Trophoblast cell (in vitro differentiated cells and primary cell): ENCODE data around the gene PBX1.

ENCODE experiments used
- DNase-seq, 2 donors: peaks; one replicate each; pipeline ENCODE4 v3.0.0-alpha.2; 2016
- H2AFZ ChIP-seq: 2 replicates; pipeline ENCODE4 v1.6.1; 2013; ENCODE audit warnings: low read length, moderate library complexity, mild to moderate bottlenecking; ENCODE audit not compliant: insufficient read depth, poor library complexity
- H2AK5ac ChIP-seq: 2 replicates; pipeline ENCODE4 v1.6.1; 2013; ENCODE audit warnings: mild to moderate bottlenecking, low read length
- H2BK120ac ChIP-seq: 2 replicates; pipeline ENCODE4 v1.6.1; 2013; ENCODE audit warnings: low read length, mild to moderate bottlenecking, moderate library complexity; ENCODE audit not compliant: insufficient read depth, poor library complexity
- H2BK12ac ChIP-seq: 2 replicates; pipeline ENCODE4 v1.6.1; 2013; ENCODE audit warnings: mild to moderate bottlenecking, low read length, moderate library complexity
- H2BK5ac ChIP-seq: 2 replicates; pipeline ENCODE4 v1.6.1; 2013; ENCODE audit warnings: low read length, low read depth, moderate library complexity, mild to moderate bottlenecking; ENCODE audit not compliant: poor library complexity
- H3K14ac ChIP-seq: 2 replicates; pipeline ENCODE4 v1.6.1; 2013; ENCODE audit warnings: mild to moderate bottlenecking, low read length
- H3K18ac ChIP-seq: 2 replicates; pipeline ENCODE4 v1.6.1; 2013; ENCODE audit warnings: mild to moderate bottlenecking, low read length
- H3K23ac ChIP-seq: 2 replicates; pipeline ENCODE4 v1.6.1; 2013; ENCODE audit warnings: low read length
- H3K27ac ChIP-seq: 2 replicates; pipeline ENCODE4 v1.5.1; 2013; ENCODE audit warnings: low read depth, mild to moderate bottlenecking, inconsistent platforms, low read length, moderate library complexity
- H3K27me3 ChIP-seq: 2 replicates; pipeline ENCODE4 v1.6.1; 2013; ENCODE audit warnings: inconsistent platforms, mild to moderate bottlenecking, low read length, moderate library complexity; ENCODE audit not compliant: insufficient read depth
- H3K36me3 ChIP-seq, 2 experiments: 1 replicate in 1 of 2; 2 replicates in 1 of 2; pipeline ENCODE4 v1.6.1; 2013; ENCODE audit warnings: low read length in 2 of 2, mild to moderate bottlenecking in 2 of 2, moderate library complexity in 1 of 2; ENCODE audit not compliant: insufficient read depth in 2 of 2, control insufficient read depth in 1 of 2
- H3K4ac ChIP-seq: 2 replicates; pipeline ENCODE4 v1.6.1; 2013; ENCODE audit warnings: low read depth, mild to moderate bottlenecking, low read length, moderate library complexity
- H3K4me1 ChIP-seq, 2 experiments: 1 replicate in 1 of 2; 2 replicates in 1 of 2; pipeline ENCODE4 v1.6.1; 2013; ENCODE audit warnings: low read length in 2 of 2, mild to moderate bottlenecking in 2 of 2, moderate library complexity in 1 of 2; ENCODE audit not compliant: insufficient read depth in 2 of 2, control insufficient read depth in 1 of 2
- H3K4me2 ChIP-seq: 2 replicates; pipeline ENCODE4 v1.6.1; 2013; ENCODE audit warnings: inconsistent platforms, mild to moderate bottlenecking, low read length, moderate library complexity
- H3K4me3 ChIP-seq: 2 replicates; pipeline ENCODE4 v1.5.1; 2013; ENCODE audit warnings: mild to moderate bottlenecking, low read depth, low read length, inconsistent platforms
- H3K79me1 ChIP-seq: one replicate; pipeline ENCODE4 v1.6.1; 2013; ENCODE audit warnings: low read length
- H3K79me2 ChIP-seq: 2 replicates; pipeline ENCODE4 v1.6.1; 2013; ENCODE audit warnings: low read length, mild to moderate bottlenecking; ENCODE audit not compliant: control insufficient read depth, insufficient read depth, poor library complexity
- H3K9ac ChIP-seq: 2 replicates; pipeline ENCODE4 v1.6.1; 2013; ENCODE audit warnings: mild to moderate bottlenecking, low read length
- H3K9me3 ChIP-seq: 2 replicates; pipeline ENCODE4 v1.6.1; 2013; ENCODE audit warnings: low read depth, mild to moderate bottlenecking, control low read depth, inconsistent platforms, low read length; ENCODE audit not compliant: insufficient read depth
- H4K12ac ChIP-seq: 2 replicates; pipeline ENCODE4 v1.6.1; 2013; ENCODE audit warnings: low read depth, mild to moderate bottlenecking, low read length, moderate library complexity
- H4K8ac ChIP-seq: 2 replicates; pipeline ENCODE4 v1.6.1; 2013; ENCODE audit warnings: low read depth, mild to moderate bottlenecking, low read length, moderate library complexity
- H4K91ac ChIP-seq: one replicate; pipeline ENCODE4 v1.6.1; 2013; ENCODE audit warnings: low read depth, mild to moderate bottlenecking, low read length, moderate library complexity
- WGBS: extraction: QIAGEN DNeasy Blood & Tissue Kit; methylation state at CpG from one replicate; pipeline ENCODE4 v1.1.7; 2013; ENCODE audit warnings: missing lambda C conversion rate; ENCODE audit not compliant: insufficient read length, insufficient coverage; ENCODE audit errors: extremely low coverage; 5-methylcytosine and 5-hydroxymethylcytosine counted together

The PBX1 gene

GRCh38 chr1:164590592-164590991 is 31.6 kb downstream of the PBX1 start:
- Histone ChIP-seq H4K12ac (no peak overlapping the region), H3K9ac (no peak overlapping the region), H2AK5ac (no peak overlapping the region), H3K79me2 (peaks cover 9% of the 10 kb centered on the region), H3K14ac (peak overlapping the region; percentile 4), H2BK120ac (peak overlapping the region; percentile 44), H3K79me1 (peaks cover 23% of the 10 kb centered on the region), H3K4me2 (no peak overlapping the region), H2AFZ (no peak overlapping the region), H3K9me3 (no peaks in the 10 kb centered on the region), H2BK5ac (peak overlapping the region; percentile 34), H3K23ac (no peak overlapping the region), H4K91ac (peak overlapping the region; percentile 28), H3K4ac (peak overlapping the region; percentile 49), H3K4me1 (peaks cover 19 to 27% of the 10 kb centered on the region in 2 experiments), H3K18ac (no peak overlapping the region), H3K36me3 (peaks cover 5 to 10% of the 10 kb centered on the region in 2 experiments), H3K27ac (peak overlapping the region; percentile 90), H3K27me3 (no peaks in the 10 kb centered on the region), H4K8ac (no peak overlapping the region), H2BK12ac (no peak overlapping the region), H3K4me3 (no peak overlapping the region)
- DNase-seq = no peak
- no CpG with 5 or more reads among the region's 5 CpGs for WGBS

DNA sequence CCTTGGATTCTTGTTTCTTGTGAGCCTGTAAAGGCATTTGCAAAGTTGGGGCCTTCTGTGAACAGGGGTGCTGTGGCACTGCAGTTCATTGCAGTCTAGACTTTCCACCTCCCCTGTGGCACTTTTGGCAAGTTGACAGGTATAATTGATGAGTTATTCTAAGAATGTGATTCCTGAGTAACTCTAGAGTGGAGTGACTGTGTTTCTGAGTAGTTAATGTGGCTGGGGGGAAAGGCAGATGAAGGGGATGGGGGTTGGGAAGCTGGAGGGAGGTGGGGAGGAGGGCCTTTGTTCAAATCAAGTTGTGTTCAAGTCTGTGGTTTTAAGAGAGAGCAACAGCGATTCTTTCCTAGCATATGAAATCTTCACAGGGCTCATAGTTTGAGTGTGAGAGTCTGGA is 32.9 kb downstream of the PBX1 start:
- WGBS = no CpG with 5 or more reads among the region's 1 CpG
- H3K79me2 ChIP-seq = peaks cover 9% of the 10 kb centered on the region
- H4K8ac ChIP-seq = no peak overlapping the region
- H4K12ac ChIP-seq = no peak overlapping the region
- H3K4me1 ChIP-seq = peaks cover 19 to 22% of the 10 kb centered on the region in 2 experiments
- no peak overlapping the region for H2AK5ac ChIP-seq
- H2BK120ac ChIP-seq = no peak overlapping the region
- H2AFZ ChIP-seq = no peak overlapping the region
- peaks cover 23% of the 10 kb centered on the region for H3K79me1 ChIP-seq
- H3K4me2 ChIP-seq = peak overlapping the region; percentile 19
- no peak for DNase-seq
- H3K23ac ChIP-seq = no peak overlapping the region
- no peak overlapping the region for H3K18ac ChIP-seq
- no peak overlapping the region for H3K14ac ChIP-seq
- H3K9ac ChIP-seq = no peak overlapping the region
- no peak overlapping the region for H4K91ac ChIP-seq
- H3K9me3 ChIP-seq = no peaks in the 10 kb centered on the region
- peak overlapping the region; percentile 96 for H3K27ac ChIP-seq
- no peak overlapping the region for H2BK12ac ChIP-seq
- no peak overlapping the region for H3K4ac ChIP-seq
- no peaks in the 10 kb centered on the region for H3K27me3 ChIP-seq
- H3K36me3 ChIP-seq = peaks cover 5 to 8% of the 10 kb centered on the region in 2 experiments
- no peak overlapping the region for H2BK5ac ChIP-seq
- no peak overlapping the region for H3K4me3 ChIP-seq

- Histone ChIP-seq H2BK120ac (peak overlapping the region; percentile 98), H3K18ac (peak overlapping the region; percentile 96), H4K8ac (peak overlapping the region; percentile 75), H3K14ac (peak overlapping the region; percentile 91), H2AFZ (peak overlapping the region; percentile 69), H3K9ac (no peak overlapping the region), H3K79me2 (peaks cover 9% of the 10 kb centered on the region), H3K23ac (no peak overlapping the region), H3K4me2 (no peak overlapping the region), H3K79me1 (peaks cover 23% of the 10 kb centered on the region), H2BK5ac (peak overlapping the region; percentile 88), H3K4me3 (no peak overlapping the region), H2BK12ac (peak overlapping the region; percentile 86), H4K91ac (peak overlapping the region; percentile 99), H3K36me3 (peaks cover 4 to 6% of the 10 kb centered on the region in 2 experiments), H3K9me3 (no peaks in the 10 kb centered on the region), H3K4ac (peak overlapping the region; percentile 71), H4K12ac (peak overlapping the region; percentile 39), H3K27ac (peak overlapping the region; percentile 88), H3K4me1 (peaks cover 17 to 21% of the 10 kb centered on the region in 2 experiments), H3K27me3 (no peaks in the 10 kb centered on the region), H2AK5ac (peak overlapping the region; percentile 99)
- no CpG with 5 or more reads among the region's 5 CpGs for WGBS
- no peak for DNase-seq
Observed at GRCh38 chr1:164592634-164593033, 33.6 kb downstream of the PBX1 start.

DNA sequence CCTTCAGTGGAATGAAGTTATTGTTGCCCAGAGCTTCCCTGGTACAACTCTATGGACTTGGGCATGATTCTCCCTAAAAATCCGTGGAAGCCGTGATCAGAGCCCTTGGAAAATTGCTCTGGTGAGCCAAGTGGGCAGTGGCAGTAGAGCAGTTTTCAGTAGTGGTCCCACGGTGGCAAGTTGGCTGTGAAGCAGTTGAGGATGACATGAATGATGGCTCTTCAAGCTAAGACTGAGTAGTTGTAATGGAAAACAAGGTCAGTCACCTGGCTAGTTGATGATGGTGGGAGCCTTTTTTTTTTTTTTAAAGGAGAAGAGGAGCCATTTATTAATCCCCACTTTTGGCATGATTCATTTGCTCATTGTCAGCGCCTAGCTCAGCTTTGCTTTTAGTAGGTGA is 36.2 kb downstream of the PBX1 start:
- no peak overlapping the region for H3K4me3 ChIP-seq
- WGBS = no CpG with 5 or more reads among the region's 4 CpGs

More for the DNA sequence above, 36.2 kb downstream of the PBX1 start:
- no peak overlapping the region for H4K8ac ChIP-seq
- H4K91ac ChIP-seq = no peak overlapping the region
- H2BK5ac ChIP-seq = no peak overlapping the region
- H2BK12ac ChIP-seq = no peak overlapping the region
- H3K27ac ChIP-seq = no peak overlapping the region
- no peak overlapping the region for H3K18ac ChIP-seq
- no peak overlapping the region for H4K12ac ChIP-seq
- H3K79me2 ChIP-seq = peaks cover 9% of the 10 kb centered on the region
- H3K4ac ChIP-seq = peak overlapping the region; percentile 42
- H2AK5ac ChIP-seq = no peak overlapping the region
- no peak overlapping the region for H2AFZ ChIP-seq
- no peaks in the 10 kb centered on the region for H3K9me3 ChIP-seq
- peaks cover 11 to 14% of the 10 kb centered on the region in 2 experiments for H3K4me1 ChIP-seq
- H3K4me2 ChIP-seq = no peak overlapping the region
- H3K79me1 ChIP-seq = peaks cover 15% of the 10 kb centered on the region
- H2BK120ac ChIP-seq = no peak overlapping the region
- H3K27me3 ChIP-seq = no peaks in the 10 kb centered on the region
- H3K9ac ChIP-seq = peak overlapping the region; percentile 49
- H3K36me3 ChIP-seq = peaks cover 3 to 5% of the 10 kb centered on the region in 2 experiments
- H3K23ac ChIP-seq = peak overlapping the region; percentile 17
- no peak overlapping the region for H3K14ac ChIP-seq
- no peak for DNase-seq
